KMS-11 (cell line): ENCODE data around the gene TMEM30A.

Experiments used
- H2AFZ ChIP-seq: fragments of 200-600 bp; sonication (generic); 2 replicates; pipeline ENCODE4 v1.6.1; 2016; ENCODE audit warnings: antibody characterized with exemption, mixed run types, low read depth
- H3K27ac ChIP-seq: fragments of 200-600 bp; sonication (generic); 2 replicates; pipeline ENCODE4 v1.6.1; 2016; ENCODE audit warnings: mild to moderate bottlenecking, mixed run types
- H3K27me3 ChIP-seq: fragments of 200-600 bp; sonication (generic); 2 replicates; pipeline ENCODE4 v1.6.1; 2017; ENCODE audit warnings: mild to moderate bottlenecking, low read depth, mixed run types, moderate library complexity; ENCODE audit not compliant: insufficient read depth
- H3K36me3 ChIP-seq: fragments of 200-600 bp; sonication (generic); 2 replicates; pipeline ENCODE4 v1.6.1; 2017; ENCODE audit warnings: mild to moderate bottlenecking, mixed run types; ENCODE audit not compliant: insufficient read depth
- H3K4me1 ChIP-seq: fragments of 200-600 bp; sonication (generic); 2 replicates; pipeline ENCODE4 v1.6.1; 2016; ENCODE audit warnings: mild to moderate bottlenecking, low read depth, mixed run types; ENCODE audit not compliant: poor library complexity, severe bottlenecking
- H3K4me2 ChIP-seq: fragments of 200-600 bp; sonication (generic); 2 replicates; pipeline ENCODE4 v1.7.0; 2016; ENCODE audit warnings: mild to moderate bottlenecking, mixed run types
- H3K4me3 ChIP-seq: fragments of 200-600 bp; sonication (generic); IDR thresholded peaks from 2 replicates; pipeline ENCODE4 v1.6.1; 2017; ENCODE audit warnings: low read depth, low read length, mixed read lengths; ENCODE audit not compliant: insufficient read depth
- H3K79me2 ChIP-seq: fragments of 200-600 bp; sonication (generic); 2 replicates; pipeline ENCODE4 v1.6.1; 2016; ENCODE audit warnings: low read depth, mixed run types; ENCODE audit not compliant: insufficient read depth
- H3K9ac ChIP-seq: fragments of 200-600 bp; sonication (generic); 2 replicates; pipeline ENCODE4 v1.6.1; 2016; ENCODE audit warnings: mild to moderate bottlenecking, mixed run types
- H4K20me1 ChIP-seq: fragments of 200-600 bp; sonication (generic); 2 replicates; pipeline ENCODE4 v1.6.1; 2016; ENCODE audit warnings: mild to moderate bottlenecking, mixed run types; ENCODE audit not compliant: insufficient read depth
- TF ChIP-seq, protein P1 (sequence below): fragments of 200-600 bp; sonication (generic); conservative IDR thresholded peaks from 2 replicates; pipeline ENCODE4 v1.6.1; 2017; ENCODE audit warnings: low read depth, mild to moderate bottlenecking, antibody characterized with exemption, low read length, moderate library complexity, mixed read lengths

Gene TMEM30A

DNA sequence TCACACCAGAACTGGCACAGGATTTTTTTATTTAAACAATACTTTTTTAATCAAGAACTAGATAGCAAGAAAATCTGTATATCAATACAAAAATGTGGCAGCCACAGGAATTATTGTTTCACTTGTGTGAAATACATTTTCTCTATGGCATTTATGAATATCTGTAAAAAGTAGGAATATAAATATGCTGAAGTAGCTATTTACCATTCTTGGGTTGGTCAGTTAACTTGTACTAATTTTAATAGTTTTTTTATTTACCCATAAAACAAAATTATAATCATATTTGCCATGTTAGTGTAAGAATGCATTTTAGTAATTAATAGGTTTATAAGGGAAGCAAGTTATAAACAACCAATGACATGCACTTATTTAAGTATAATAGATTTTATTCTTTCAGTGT, 31.4 kb upstream of the TMEM30A start:
- Histone ChIP-seq H3K36me3 (no peaks in the 10 kb centered on the region), H3K4me2 (no peak overlapping the region), H3K4me1 (no peaks in the 10 kb centered on the region), H3K9ac (no peak overlapping the region), H2AFZ (no peak overlapping the region), H4K20me1 (no peaks in the 10 kb centered on the region), H3K27me3 (no peaks in the 10 kb centered on the region), H3K27ac (no peak overlapping the region), H3K4me3 (no peak overlapping the region), H3K79me2 (no peaks in the 10 kb centered on the region)
- TF ChIP-seq, protein P1, sequence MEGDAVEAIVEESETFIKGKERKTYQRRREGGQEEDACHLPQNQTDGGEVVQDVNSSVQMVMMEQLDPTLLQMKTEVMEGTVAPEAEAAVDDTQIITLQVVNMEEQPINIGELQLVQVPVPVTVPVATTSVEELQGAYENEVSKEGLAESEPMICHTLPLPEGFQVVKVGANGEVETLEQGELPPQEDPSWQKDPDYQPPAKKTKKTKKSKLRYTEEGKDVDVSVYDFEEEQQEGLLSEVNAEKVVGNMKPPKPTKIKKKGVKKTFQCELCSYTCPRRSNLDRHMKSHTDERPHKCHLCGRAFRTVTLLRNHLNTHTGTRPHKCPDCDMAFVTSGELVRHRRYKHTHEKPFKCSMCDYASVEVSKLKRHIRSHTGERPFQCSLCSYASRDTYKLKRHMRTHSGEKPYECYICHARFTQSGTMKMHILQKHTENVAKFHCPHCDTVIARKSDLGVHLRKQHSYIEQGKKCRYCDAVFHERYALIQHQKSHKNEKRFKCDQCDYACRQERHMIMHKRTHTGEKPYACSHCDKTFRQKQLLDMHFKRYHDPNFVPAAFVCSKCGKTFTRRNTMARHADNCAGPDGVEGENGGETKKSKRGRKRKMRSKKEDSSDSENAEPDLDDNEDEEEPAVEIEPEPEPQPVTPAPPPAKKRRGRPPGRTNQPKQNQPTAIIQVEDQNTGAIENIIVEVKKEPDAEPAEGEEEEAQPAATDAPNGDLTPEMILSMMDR, result no peak

DNA sequence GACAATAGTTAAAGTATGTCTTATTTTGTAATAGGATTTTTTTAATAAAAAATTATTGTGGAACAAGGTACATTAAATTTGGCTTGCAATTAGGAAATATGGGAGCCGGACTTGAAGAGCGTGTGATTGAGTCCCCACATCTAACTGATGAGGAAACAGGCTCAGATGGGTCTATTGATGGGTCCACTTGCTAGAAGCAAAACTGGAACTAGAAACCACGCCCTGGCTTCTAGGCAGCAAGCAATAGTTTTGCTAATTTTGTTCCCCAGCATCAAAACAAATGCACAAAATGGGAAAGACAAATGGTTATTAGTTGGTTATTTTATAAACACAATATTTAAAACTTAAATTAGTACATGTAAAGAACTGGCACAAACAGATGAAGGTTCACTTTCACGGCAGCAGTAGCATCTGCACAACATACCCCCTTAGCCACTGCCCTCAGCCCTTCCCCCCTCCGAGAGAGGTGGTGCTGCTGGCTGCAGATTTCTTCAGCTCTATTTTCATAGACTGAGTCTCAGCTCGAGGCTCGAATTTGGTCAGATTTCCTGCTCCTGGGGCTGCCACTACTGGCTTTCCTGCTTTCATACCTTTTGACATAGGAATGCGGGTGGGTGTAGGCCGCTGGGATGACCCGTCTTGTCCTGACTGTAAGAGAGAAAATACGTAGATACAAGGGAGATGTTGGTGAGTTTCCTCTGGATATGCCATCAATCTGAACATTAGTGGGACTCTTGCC, 23.8 kb upstream of the TMEM30A start:
- Histone ChIP-seq H3K27ac (no peak overlapping the region), H3K4me2 (no peak overlapping the region), H3K27me3 (no peaks in the 10 kb centered on the region), H2AFZ (no peak overlapping the region), H3K79me2 (no peaks in the 10 kb centered on the region), H3K9ac (no peak overlapping the region), H3K36me3 (no peaks in the 10 kb centered on the region), H4K20me1 (no peaks in the 10 kb centered on the region), H3K4me1 (peaks cover 11% of the 10 kb centered on the region), H3K4me3 (no peak overlapping the region)
- TF ChIP-seq, protein P1, result no peak

DNA sequence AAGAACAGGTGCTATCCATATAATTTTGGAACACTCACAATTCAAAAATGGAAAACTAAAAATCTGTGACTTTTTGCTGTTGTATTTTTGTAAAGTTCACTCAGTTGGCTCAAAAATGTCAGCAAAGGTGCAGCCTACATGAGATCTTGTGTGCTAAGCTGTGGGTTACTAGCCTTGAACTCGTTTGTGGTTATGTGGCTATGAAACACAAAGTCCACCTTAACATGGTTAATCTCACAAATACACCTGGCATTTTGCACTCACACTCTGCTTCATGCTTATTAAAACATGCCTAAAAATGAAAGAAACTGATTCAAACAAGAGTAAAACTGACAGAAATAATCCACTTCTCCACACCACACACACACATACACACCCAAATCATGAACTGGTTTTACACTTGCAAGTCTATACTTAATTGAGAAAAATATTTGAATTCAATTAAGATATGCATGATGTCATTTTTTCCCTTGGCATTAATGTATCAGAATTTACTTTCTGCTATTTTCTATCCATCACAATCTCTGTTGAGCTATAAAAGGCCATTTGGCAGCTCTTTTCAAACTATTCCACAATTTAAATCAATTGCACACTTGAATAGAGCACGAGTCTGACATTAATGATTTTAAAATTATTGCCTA, 22.9 kb upstream of the TMEM30A start:
- Histone ChIP-seq H4K20me1 (no peaks in the 10 kb centered on the region), H3K79me2 (no peaks in the 10 kb centered on the region), H3K4me1 (peaks cover 11% of the 10 kb centered on the region), H3K9ac (no peak overlapping the region), H3K4me2 (no peak overlapping the region), H3K27ac (no peak overlapping the region), H3K4me3 (no peak overlapping the region), H3K27me3 (no peaks in the 10 kb centered on the region), H2AFZ (no peak overlapping the region), H3K36me3 (no peaks in the 10 kb centered on the region)
- TF ChIP-seq, protein P1, result no peak

DNA sequence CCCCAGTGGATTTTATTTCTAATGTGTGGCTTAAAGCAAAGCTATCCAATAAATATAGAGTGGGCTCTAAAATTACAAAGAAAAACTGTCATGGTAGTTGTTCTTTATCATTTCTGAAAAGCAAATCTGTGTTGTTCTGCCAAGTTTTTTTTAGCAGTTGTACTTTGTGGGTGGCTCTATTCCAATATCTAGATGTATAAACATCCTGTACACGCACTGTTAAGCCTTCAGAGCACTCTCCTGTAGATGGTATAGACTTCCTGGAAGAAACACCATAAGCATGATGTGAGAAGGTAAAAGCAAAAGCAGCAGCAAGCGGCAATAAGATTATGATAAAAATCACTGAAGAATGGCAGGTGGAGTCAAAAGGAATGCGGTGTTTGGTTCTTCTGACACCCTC, 21.5 kb upstream of the TMEM30A start:
- no peak overlapping the region for H2AFZ ChIP-seq
- no peaks in the 10 kb centered on the region for H3K79me2 ChIP-seq
- H3K27ac ChIP-seq, result no peak overlapping the region
- no peak overlapping the region for H3K4me3 ChIP-seq
- H3K27me3 ChIP-seq, result no peaks in the 10 kb centered on the region
- no peaks in the 10 kb centered on the region for H4K20me1 ChIP-seq
- peaks cover 11% of the 10 kb centered on the region for H3K4me1 ChIP-seq
- H3K36me3 ChIP-seq, result no peaks in the 10 kb centered on the region
- TF ChIP-seq, protein P1, result no peak
- H3K4me2 ChIP-seq, result no peak overlapping the region
- no peak overlapping the region for H3K9ac ChIP-seq
